Fibroblast of the aortic adventitia (primary cell): Measurements from ENCODE around the gene NR2F2. TPM values are rescaled to one million over a fixed set of nuclear protein-coding genes. Genes with fewer than 3 reads are reported as not detected.
"Not testable (repeated sequence)": the region's sequence is repeated elsewhere in the genome, so short reads cannot be mapped to it uniquely, and the experiment has no call there.

ENCODE experiments used
- DNase-seq: peaks from one replicate; pipeline ENCODE4 v3.0.0-alpha.2; 2010; ENCODE audit warnings: low read depth
- H3K4me3 ChIP-seq: 2 replicates; pipeline ENCODE4 v1.5.1; 2011; ENCODE audit warnings: low read depth, mild to moderate bottlenecking, control low read depth, low read length, moderate library complexity
- CTCF ChIP-seq: IDR thresholded peaks from 2 replicates; pipeline ENCODE4 v1.5.1; 2011; ENCODE audit warnings: mild to moderate bottlenecking, low read length, control low read depth, inconsistent platforms; ENCODE audit not compliant: insufficient read depth
- total RNA-seq: library from RNA; depleted of rRNA; stranded (reverse); fragments of >200 nt; gene quantifications from 2 replicates; pipeline ENCODE4 v1.2.3, GENCODE V29; 2012; ENCODE audit warnings: low replicate concordance

Gene NR2F2
- total RNA-seq, 1 donor = 20.2 TPM

- DNase-seq = no peak
- no peak for TF ChIP-seq CTCF
- H3K4me3 ChIP-seq = no peak overlapping the region
These were observed 42.1 kb downstream of the NR2F2 start for GRCh38 chr15:96372554-96372953.

GRCh38 chr15:96374499-96374898, 44.0 kb downstream of the NR2F2 start:
- TF ChIP-seq CTCF = no peak
- H3K4me3 ChIP-seq = no peak overlapping the region
- DNase-seq = no peak

- H3K4me3 ChIP-seq, DNase-seq: not testable (repeated sequence)
These were observed 49.1 kb downstream of the NR2F2 start for GRCh38 chr15:96379592-96379991.

- no peak for TF ChIP-seq CTCF
- peak; percentile 28 for DNase-seq
- H3K4me3 ChIP-seq = no peak overlapping the region
These were observed 51.0 kb downstream of the NR2F2 start for GRCh38 chr15:96381463-96381862.

- no peak overlapping the region for H3K4me3 ChIP-seq
- no peak for TF ChIP-seq CTCF
- no peak for DNase-seq
These were observed 54.7 kb downstream of the NR2F2 start for GRCh38 chr15:96385195-96385594.

GRCh38 chr15:96388673-96389072, 58.2 kb downstream of the NR2F2 start:
- H3K4me3 ChIP-seq = no peak overlapping the region
- no peak for TF ChIP-seq CTCF
- DNase-seq = no peak
